HepG2 (cell line): ENCODE results near the gene APBB1IP. TPM values are rescaled to one million over a fixed set of nuclear protein-coding genes. Genes with fewer than 3 reads are reported as not detected.

Experiments used
- ATAC-seq: fragments of 200-7000 bp; cut with Tn5 transposase; 3 replicates; pipeline ENCODE4 v1.9.1; 2020; ENCODE audit warnings: mild to moderate bottlenecking, moderate library complexity
- BruUV-seq: library from RNA; stranded (reverse); fragments of 400-500 nt; replicated peaks from 2 replicates; lab custom pipeline; 2021; lab: Mats Ljungman, UMichigan
- CTCF ChIA-PET: fragments of 300-600 bp; formaldehyde crosslinking; extraction: SDS; loops from one replicate; lab custom pipeline; 2021; ENCODE audit warnings: low total read pairs, inconsistent platforms, low intra/inter-chr PET ratio; lab: Yijun Ruan, JAX
- POLR2A ChIA-PET: fragments of 350-600 bp; sonication (Branson Sonifier 250); formaldehyde crosslinking; loops from one replicate; lab custom pipeline; 2020; ENCODE audit warnings: antibody characterized with exemption, inconsistent platforms; lab: Yijun Ruan, JAX
- DNase-seq: peaks from one replicate; pipeline ENCODE4 v3.0.0-alpha.2; 2015; ENCODE audit warnings: low spot score
- FAIRE-seq: peaks from 3 replicates; lab custom pipeline; 2011; peaks lifted over from hg19 to GRCh38; lab: Jason Lieb, UNC
- H2AFZ ChIP-seq: one replicate; pipeline ENCODE4 v1.6.1; 2011; ENCODE audit warnings: low read length, inconsistent platforms
- H3K27ac ChIP-seq: fragments of 300-600 bp; 3 replicates; pipeline ENCODE4 v1.8.0; 2011; ENCODE audit warnings: mixed run types, mild to moderate bottlenecking, mixed read lengths, low read length, inconsistent platforms; ENCODE audit not compliant: insufficient read depth; ENCODE audit errors: extremely low read length
- H3K27me3 ChIP-seq, 2 experiments: fragments of 200-600 bp in 1 of 2; 2 replicates in 1 of 2; 3 replicates in 1 of 2; pipeline versions ENCODE4 v1.6.0 to v1.8.0; 2011; ENCODE audit warnings: low read length in 2 of 2, mild to moderate bottlenecking in 2 of 2, moderate library complexity in 2 of 2, inconsistent platforms in 1 of 2; ENCODE audit not compliant: insufficient read depth in 2 of 2, control insufficient read depth in 1 of 2
- H3K36me3 ChIP-seq, 2 experiments: fragments of 200-600 bp in 1 of 2; replicated peaks in 1 of 2; 2 replicates in 1 of 2; 3 replicates in 1 of 2; pipeline versions ENCODE4 v1.5.1 to v1.8.0; 2011; ENCODE audit warnings: low read length in 2 of 2, inconsistent platforms in 1 of 2; ENCODE audit not compliant: insufficient read depth in 2 of 2, control insufficient read depth in 1 of 2
- H3K4me1 ChIP-seq: 2 replicates; pipeline ENCODE4 v1.5.1; 2012; ENCODE audit warnings: low read length, inconsistent platforms; ENCODE audit not compliant: insufficient read depth
- H3K4me2 ChIP-seq: 2 replicates; pipeline ENCODE4 v1.6.0; 2011; ENCODE audit warnings: low read depth, low read length, inconsistent platforms
- H3K4me3 ChIP-seq, 3 experiments: fragments of 200-600 bp in 1 of 3; sonication (generic), shearing (Covaris generic) in 1 of 3; replicated peaks in 1 of 3; 2 replicates each; pipeline ENCODE4 v1.5.1; 2011 to 2016; ENCODE audit warnings: low read length in 3 of 3, inconsistent platforms in 2 of 3, low read depth in 2 of 3, mild to moderate bottlenecking in 2 of 3, control low read depth in 1 of 3, mixed read lengths in 1 of 3; ENCODE audit not compliant: insufficient read depth in 1 of 3
- H3K79me2 ChIP-seq: one replicate; pipeline ENCODE4 v1.6.1; 2011; ENCODE audit warnings: low read length, inconsistent platforms; ENCODE audit not compliant: insufficient read depth
- H3K9ac ChIP-seq: 2 replicates; pipeline ENCODE4 v1.6.0; 2011; ENCODE audit warnings: mild to moderate bottlenecking, low read depth, low read length, inconsistent platforms; ENCODE audit not compliant: insufficient read depth
- H3K9me3 ChIP-seq: 2 replicates; pipeline ENCODE4 v1.5.1; 2012; ENCODE audit warnings: mild to moderate bottlenecking, low read length
- H4K20me1 ChIP-seq: 2 replicates; pipeline ENCODE4 v1.6.0; 2011; ENCODE audit warnings: inconsistent platforms, mild to moderate bottlenecking, low read length, moderate library complexity; ENCODE audit not compliant: insufficient read depth
- CHD4 ChIP-seq: fragments of 200-600 bp; sonication (generic); IDR thresholded peaks from 2 replicates; pipeline ENCODE4 v1.7.0; 2017; ENCODE audit warnings: mild to moderate bottlenecking, low read length, borderline replicate concordance
- KAT8 ChIP-seq: IDR thresholded peaks from 2 replicates; pipeline ENCODE4 v1.6.1; 2016; ENCODE audit warnings: missing genetic modification reagents, missing compliant biosample characterization
- MED8 ChIP-seq: sonication (generic); formaldehyde crosslinking; IDR thresholded peaks from 2 replicates; pipeline ENCODE4 v1.8.1; 2023; ENCODE audit warnings: mild to moderate bottlenecking, missing genetic modification reagents; ENCODE audit not compliant: insufficient replicate concordance
- POLR2AphosphoS5 ChIP-seq: IDR thresholded peaks from 2 replicates; pipeline ENCODE4 v1.6.1; 2012; ENCODE audit warnings: low read depth, low read length
- RAD51 ChIP-seq: fragments of 450-650 bp; IDR thresholded peaks from 2 replicates; pipeline ENCODE4 v1.6.1; 2016; ENCODE audit warnings: borderline replicate concordance
- SIX1 ChIP-seq: sonication (generic); formaldehyde crosslinking; IDR thresholded peaks from 2 replicates; pipeline ENCODE4 v1.4.0; 2020; ENCODE audit warnings: missing genetic modification reagents, borderline replicate concordance
- TBX3 ChIP-seq: fragments of 450-650 bp; IDR thresholded peaks from 2 replicates; pipeline ENCODE4 v1.6.1; 2017; ENCODE audit warnings: antibody characterized with exemption, mild to moderate bottlenecking, inconsistent platforms, borderline replicate concordance
- ZNF296 ChIP-seq: sonication (generic); formaldehyde crosslinking; conservative IDR thresholded peaks from 2 replicates; pipeline ENCODE4 v1.5.0; 2020; ENCODE audit warnings: mild to moderate bottlenecking, missing genetic modification reagents
- ZNF326 ChIP-seq: sonication (generic); formaldehyde crosslinking; IDR thresholded peaks from 2 replicates; pipeline ENCODE4 v1.4.0; 2020; ENCODE audit warnings: missing genetic modification reagents, borderline replicate concordance
- ZNF546 ChIP-seq: sonication (generic); formaldehyde crosslinking; conservative IDR thresholded peaks from 2 replicates; pipeline ENCODE4 v1.8.1; 2023; ENCODE audit warnings: mild to moderate bottlenecking, missing genetic modification reagents
- ZNF557 ChIP-seq: sonication (generic); formaldehyde crosslinking; IDR thresholded peaks from 2 replicates; pipeline ENCODE4 v1.4.0; 2020; ENCODE audit warnings: missing genetic modification reagents
- ZNF740 ChIP-seq: sonication (generic); formaldehyde crosslinking; IDR thresholded peaks from 2 replicates; pipeline ENCODE4 v1.4.0; 2020; ENCODE audit warnings: missing genetic modification reagents
- WGBS: methylation state at CpG from one replicate; pipeline ENCODE4 v1.1.6; 2017; ENCODE audit warnings: low lambda C conversion rate; 5-methylcytosine and 5-hydroxymethylcytosine counted together
- in situ Hi-C: cut with HindIII; loops from 2 replicates; pipeline ENCODE4 v1.10.0; 2017; ENCODE audit warnings: low pct_unique_long_range_greater_than_20kb; ENCODE audit not compliant: extremely low pct_ligation_motif_present
- intact Hi-C: fragments of 100-400 bp; cut with micrococcal nuclease; formaldehyde crosslinking; loops from one replicate; pipeline ENCODE4 v1.10.0; 2022; ENCODE audit not compliant: unreplicated experiment
- polyA plus RNA-seq, 8 experiments: library from polyadenylated mRNA; depleted of rRNA in 3 of 8; stranded (reverse) in 7 of 8; unstranded in 1 of 8; fragments of >200 nt; fragmentation: Illumina TruSeq in 4 of 8; extraction: Trizol in 4 of 8; gene quantifications; 2 replicates each; pipeline versions ENCODE4 v1.2.1 to v1.2.3, GENCODE V29; 2011 to 2016; ENCODE audit warnings: low read depth in 4 of 8, missing spikeins in 1 of 8, mixed read lengths in 1 of 8; ENCODE audit not compliant: insufficient read depth in 1 of 8
- total RNA-seq, 5 experiments: library from RNA; depleted of rRNA; stranded (reverse); fragments of >200 nt; fragmentation: Illumina TruSeq; extraction: Trizol; gene quantifications; 2 replicates each; pipeline ENCODE4 v1.2.3, GENCODE V29; 2016; ENCODE audit warnings: low read depth in 1 of 5
- TF ChIP-seq, protein P1 (sequence below): sonication (generic); formaldehyde crosslinking; IDR thresholded peaks from 2 replicates; pipeline ENCODE4 v1.8.1; 2023; ENCODE audit warnings: mild to moderate bottlenecking, missing genetic modification reagents, borderline replicate concordance
- TF ChIP-seq, protein P2 (sequence below): sonication (generic); formaldehyde crosslinking; IDR thresholded peaks from 2 replicates; pipeline ENCODE4 v1.5.0; 2020; ENCODE audit warnings: mild to moderate bottlenecking, missing genetic modification reagents, borderline replicate concordance

The APBB1IP gene
- total and polyA plus RNA-seq, 2 of the 13 experiments (the other 11 are each of a cell fraction or from before 2014, with no cell fraction given): 0.08 TPM; not detected in 1

DNA sequence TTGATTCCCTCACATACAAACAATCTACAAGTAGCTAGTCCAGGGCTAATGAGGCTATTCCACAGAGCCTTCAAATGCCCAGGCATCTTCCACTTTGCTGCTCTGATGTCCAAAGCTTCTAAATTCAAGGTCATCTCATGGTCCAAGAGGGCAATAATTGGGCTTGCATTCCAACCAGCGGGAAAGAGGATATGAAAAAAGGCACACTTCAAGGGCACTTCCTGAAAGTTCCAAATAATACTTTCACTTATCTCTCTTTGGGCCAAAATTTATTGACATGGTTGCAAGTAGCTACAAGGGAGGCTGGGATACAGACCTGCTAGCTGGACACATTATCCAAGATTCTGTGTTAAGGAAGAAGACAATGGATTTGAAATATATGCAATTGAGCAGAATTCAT lies 25.2 kb upstream of the APBB1IP start:
- Histone ChIP-seq H3K4me3 (no peak overlapping the region), H4K20me1 (no peaks in the 10 kb centered on the region), H2AFZ (no peak overlapping the region), H3K79me2 (no peaks in the 10 kb centered on the region), H3K9me3 (no peaks in the 10 kb centered on the region), H3K4me1 (no peaks in the 10 kb centered on the region), H3K4me2 (no peak overlapping the region), H3K27ac (no peak overlapping the region), H3K9ac (no peak overlapping the region), H3K27me3 (no peaks in the 10 kb centered on the region), H3K36me3 (no peaks in the 10 kb centered on the region)
- FAIRE-seq: no peak
- TF ChIP-seq ZNF557 (CRISPR knock-in tag) (no peak), ZNF740 (CRISPR knock-in tag) (no peak), CHD4 (no peak), ZNF326 (CRISPR knock-in tag) (no peak), POLR2AphosphoS5 (no peak), RAD51 (no peak), KAT8 (CRISPR knock-in tag) (no peak), ZNF546 (no peak), TBX3 (no peak), SIX1 (CRISPR knock-in tag) (no peak), MED8 (CRISPR knock-in tag) (no peak), ZNF296 (CRISPR knock-in tag) (no peak)
- TF ChIP-seq, protein P1, sequence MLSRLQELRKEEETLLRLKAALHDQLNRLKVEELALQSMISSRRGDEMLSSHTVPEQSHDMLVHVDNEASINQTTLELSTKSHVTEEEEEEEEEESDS: no peak
- TF ChIP-seq, protein P2, sequence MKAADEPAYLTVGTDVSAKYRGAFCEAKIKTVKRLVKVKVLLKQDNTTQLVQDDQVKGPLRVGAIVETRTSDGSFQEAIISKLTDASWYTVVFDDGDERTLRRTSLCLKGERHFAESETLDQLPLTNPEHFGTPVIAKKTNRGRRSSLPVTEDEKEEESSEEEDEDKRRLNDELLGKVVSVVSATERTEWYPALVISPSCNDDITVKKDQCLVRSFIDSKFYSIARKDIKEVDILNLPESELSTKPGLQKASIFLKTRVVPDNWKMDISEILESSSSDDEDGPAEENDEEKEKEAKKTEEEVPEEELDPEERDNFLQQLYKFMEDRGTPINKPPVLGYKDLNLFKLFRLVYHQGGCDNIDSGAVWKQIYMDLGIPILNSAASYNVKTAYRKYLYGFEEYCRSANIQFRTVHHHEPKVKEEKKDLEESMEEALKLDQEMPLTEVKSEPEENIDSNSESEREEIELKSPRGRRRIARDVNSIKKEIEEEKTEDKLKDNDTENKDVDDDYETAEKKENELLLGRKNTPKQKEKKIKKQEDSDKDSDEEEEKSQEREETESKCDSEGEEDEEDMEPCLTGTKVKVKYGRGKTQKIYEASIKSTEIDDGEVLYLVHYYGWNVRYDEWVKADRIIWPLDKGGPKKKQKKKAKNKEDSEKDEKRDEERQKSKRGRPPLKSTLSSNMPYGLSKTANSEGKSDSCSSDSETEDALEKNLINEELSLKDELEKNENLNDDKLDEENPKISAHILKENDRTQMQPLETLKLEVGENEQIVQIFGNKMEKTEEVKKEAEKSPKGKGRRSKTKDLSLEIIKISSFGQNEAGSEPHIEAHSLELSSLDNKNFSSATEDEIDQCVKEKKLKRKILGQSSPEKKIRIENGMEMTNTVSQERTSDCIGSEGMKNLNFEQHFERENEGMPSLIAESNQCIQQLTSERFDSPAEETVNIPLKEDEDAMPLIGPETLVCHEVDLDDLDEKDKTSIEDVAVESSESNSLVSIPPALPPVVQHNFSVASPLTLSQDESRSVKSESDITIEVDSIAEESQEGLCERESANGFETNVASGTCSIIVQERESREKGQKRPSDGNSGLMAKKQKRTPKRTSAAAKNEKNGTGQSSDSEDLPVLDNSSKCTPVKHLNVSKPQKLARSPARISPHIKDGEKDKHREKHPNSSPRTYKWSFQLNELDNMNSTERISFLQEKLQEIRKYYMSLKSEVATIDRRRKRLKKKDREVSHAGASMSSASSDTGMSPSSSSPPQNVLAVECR (CRISPR knock-in tag): no peak
- intact Hi-C loops: no loop called here
- WGBS: 0% methylated on average over 1 of the region's 1 CpG
- ATAC-seq: no peak
- POLR2A ChIA-PET: no interaction called here
- no TSS peak for BruUV-seq
- DNase-seq: no peak
- CTCF ChIA-PET: no interaction called here
- in situ Hi-C loops: no loop called here
